ENCODE measurements around the gene FLT3. TPM values are rescaled to one million over a fixed set of nuclear protein-coding genes. Genes with fewer than 3 reads are reported as not detected.

FLT3 gene
- polyA plus RNA-seq, 2 of the 4 experiments (the other 2 are of a cell fraction) = not detected

GRCh38 chr13:27961227-27962085 is 138.9 kb downstream of the FLT3 start:
- H3K4me3 ChIP-seq = peak overlapping the region; percentile 58
- ChIA-PET CTCF (interaction anchor here (0.9 to 4.7 kb wide), 5 partner anchors 8 to 599 kb away, joined by 3 to 65 read pairs (median 4); no protein-coding TSS in a partner anchor), POLR2A (interaction anchor here (0.7 to 1.3 kb wide), 2 partner anchors 92 to 536 kb away, joined by 3 to 4 read pairs; no protein-coding TSS in a partner anchor)
- H3K9me3 ChIP-seq = no peaks in the 10 kb centered on the region
- no peak for FAIRE-seq
- 82% methylated on average over 9 of the region's 25 CpGs for WGBS (ENCODE audit: missing lambda C conversion rate)
- no peak for TF ChIP-seq TP53 (CRISPR knock-in tag; IDR thresholded peaks at IDR 0.05)
- no peak for TF ChIP-seq HES2 (IDR thresholded peaks at IDR 0.05)
- no peak for TF ChIP-seq CBX8 (IDR thresholded peaks at IDR 0.05)
- TF ChIP-seq ZC3H11A (IDR thresholded peaks at IDR 0.05) = no peak
- TF ChIP-seq MAZ (IDR thresholded peaks at IDR 0.05; ENCODE audit: borderline replicate concordance, low read depth, low read length) = no peak
- TF ChIP-seq ZFP36 (IDR thresholded peaks at IDR 0.05; ENCODE audit: borderline replicate concordance, partially characterized antibody) = no peak
- TF ChIP-seq PBX3 (IDR thresholded peaks at IDR 0.05) = no peak
- no peak for TF ChIP-seq FOSL2 (IDR thresholded peaks at IDR 0.05)
- no peak for TF ChIP-seq FOSL2 (CRISPR knock-in tag; IDR thresholded peaks at IDR 0.05)
- no peak for TF ChIP-seq SMC3 (IDR thresholded peaks at IDR 0.05)
- no peak for TF ChIP-seq HMGXB4 (CRISPR knock-in tag; IDR thresholded peaks at IDR 0.05; ENCODE audit: borderline replicate concordance)
- no peak for TF ChIP-seq MAFK (IDR thresholded peaks at IDR 0.05; ENCODE audit: partially characterized antibody)
- peaks cover 17% of the 10 kb centered on the region for H3K4me1 ChIP-seq
- H3K27ac ChIP-seq = peak overlapping the region; percentile 64 to 86
- DNase-seq (ENCODE audit: low read depth in 1 of 2, low spot score in 1 of 2) = no peak
- peak overlapping the region; percentile 99 for H3K4me2 ChIP-seq
- no peak for ATAC-seq

- no peaks in the 10 kb centered on the region for H3K9me3 ChIP-seq
- peak; percentile 92 for ATAC-seq
- H3K4me3 ChIP-seq = peak overlapping the region; percentile 58
- POLR2A ChIA-PET = interaction anchor here (0.7 to 1.3 kb wide), 3 partner anchors 92 to 535 kb away, joined by 3 to 4 read pairs (median 3); no protein-coding TSS in a partner anchor
- peak; percentile 55 to 87 for DNase-seq (ENCODE audit: low read depth in 1 of 2, low spot score in 1 of 2)
- under 1% methylated on average over 23 of the region's 73 CpGs for WGBS (ENCODE audit: missing lambda C conversion rate)
- H3K4me1 ChIP-seq = peaks cover 17% of the 10 kb centered on the region
- peak overlapping the region; percentile 99 for H3K4me2 ChIP-seq
- H3K27ac ChIP-seq = peak overlapping the region; percentile 64 to 86
- no peak for FAIRE-seq
- CTCF ChIA-PET = interaction anchor here (0.6 to 4.7 kb wide), 5 partner anchors 18 to 359 kb away, joined by 3 to 65 read pairs (median 4); no protein-coding TSS in a partner anchor
- TF ChIP-seq KDM5A (IDR thresholded peaks at IDR 0.05) (peak; percentile 34; the same call in 1 of the 2 replicates), CTCF (IDR thresholded peaks at IDR 0.05) (peak; percentile 59), MAX (IDR thresholded peaks at IDR 0.05) (peak; percentile 74), SMC3 (IDR thresholded peaks at IDR 0.05) (peak; percentile 38; the same call in 2 of the 3 replicates), RFX5 (IDR thresholded peaks at IDR 0.05) (peak; percentile 98), RAD21 (conservative IDR thresholded peaks at IDR 0.05 in 1 of 2, IDR thresholded peaks at IDR 0.05 in 1 of 2) (peak; percentile 51 to 61; a peak in 4 of 5 replicates), E2F6 (IDR thresholded peaks at IDR 0.05; ENCODE audit: borderline replicate concordance, low read depth) (peak; percentile 73), RNF2 (IDR thresholded peaks at IDR 0.05; ENCODE audit: borderline replicate concordance, low read depth) (no peak), CEBPB (IDR thresholded peaks at IDR 0.05) (peak in 1 of 2 experiments; percentile 33; a peak in 1 of 4 replicates), ESRRA (IDR thresholded peaks at IDR 0.05; ENCODE audit: borderline replicate concordance, low read length) (no peak)
Measured at GRCh38 chr13:27960362-27961226, 139.8 kb downstream of the FLT3 start.

All from A549 (cell line).